ENCODE measurements around the gene NFIC.
A peak's percentile ranks its signal among the peaks of the same experiment; 100 is the strongest.
"Not testable (repeated sequence)": the region's sequence is repeated elsewhere in the genome, so short reads cannot be mapped to it uniquely, and the experiment has no call there.

NFIC gene

DNA sequence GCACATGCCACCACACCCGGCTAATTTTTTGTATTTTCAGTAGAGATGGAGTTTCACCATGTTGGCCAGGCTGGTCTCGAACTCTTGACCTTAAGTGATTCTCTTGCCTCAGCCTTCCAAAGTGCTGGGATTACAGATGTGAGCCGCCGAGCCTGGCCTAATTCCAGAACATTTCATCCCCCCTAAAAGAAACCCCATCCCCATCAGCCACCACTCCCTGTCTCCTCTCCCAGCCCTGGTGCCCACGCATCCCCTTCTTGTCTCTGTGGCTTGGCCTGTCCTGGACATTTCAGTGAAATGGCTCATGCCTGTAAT is 63.9 kb downstream of the NFIC start:
- DNase-seq, result not testable (repeated sequence)

DNA sequence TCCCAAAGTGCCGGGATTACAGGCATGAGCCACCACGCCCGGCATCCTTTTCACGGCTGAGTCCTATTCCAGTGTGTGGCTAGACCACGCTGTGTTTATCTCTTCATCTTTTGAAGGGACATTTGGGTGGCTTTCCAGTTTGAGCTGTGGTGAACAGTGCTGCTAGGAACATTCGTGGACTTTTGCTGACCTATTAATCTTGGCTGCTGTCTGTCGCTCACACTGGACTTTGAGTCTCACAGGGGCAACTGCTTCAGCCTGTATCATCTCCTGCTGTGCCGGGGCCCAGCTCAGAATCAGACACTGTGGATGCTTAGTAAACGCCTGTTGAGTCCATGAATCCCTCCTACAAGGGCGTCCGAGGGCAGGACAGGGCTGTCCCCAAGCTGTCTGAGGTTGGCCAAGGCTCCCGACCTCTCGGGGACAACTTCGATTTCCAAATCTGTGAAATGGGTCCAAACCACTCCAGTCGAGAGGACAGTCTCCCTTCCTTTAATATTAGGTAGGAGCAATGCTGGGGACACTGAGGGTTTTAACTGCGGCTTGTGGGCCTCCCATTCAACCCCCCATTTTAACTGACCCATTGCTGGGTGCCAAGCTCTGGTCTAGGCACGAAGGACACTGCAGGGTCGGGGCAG is 65.5 kb downstream of the NFIC start:
- DNase-seq, result no peak

DNA sequence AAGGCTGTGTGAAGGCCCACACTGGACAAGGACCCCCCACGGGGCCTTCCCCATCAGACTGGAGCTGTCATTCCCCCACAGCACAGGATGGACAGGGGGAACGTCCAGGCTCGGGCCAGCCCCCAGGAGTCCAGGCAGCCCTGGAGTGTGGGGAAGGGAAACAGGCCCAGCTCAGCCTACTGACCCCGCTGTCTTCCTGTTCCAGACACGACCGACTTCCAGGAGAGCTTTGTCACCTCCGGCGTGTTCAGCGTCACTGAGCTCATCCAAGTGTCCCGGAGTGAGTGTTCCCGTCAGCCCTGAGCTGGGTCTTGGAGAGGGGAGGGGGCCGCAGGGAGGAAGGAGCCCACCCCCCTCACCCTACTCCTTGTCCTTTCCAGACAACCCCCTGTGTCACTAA is 66.9 kb downstream of the NFIC start:
- no peak for DNase-seq

- DNase-seq, result no peak
Observed at GRCh38 chr19:3433805-3434540, 67.6 kb downstream of the NFIC start.

DNA sequence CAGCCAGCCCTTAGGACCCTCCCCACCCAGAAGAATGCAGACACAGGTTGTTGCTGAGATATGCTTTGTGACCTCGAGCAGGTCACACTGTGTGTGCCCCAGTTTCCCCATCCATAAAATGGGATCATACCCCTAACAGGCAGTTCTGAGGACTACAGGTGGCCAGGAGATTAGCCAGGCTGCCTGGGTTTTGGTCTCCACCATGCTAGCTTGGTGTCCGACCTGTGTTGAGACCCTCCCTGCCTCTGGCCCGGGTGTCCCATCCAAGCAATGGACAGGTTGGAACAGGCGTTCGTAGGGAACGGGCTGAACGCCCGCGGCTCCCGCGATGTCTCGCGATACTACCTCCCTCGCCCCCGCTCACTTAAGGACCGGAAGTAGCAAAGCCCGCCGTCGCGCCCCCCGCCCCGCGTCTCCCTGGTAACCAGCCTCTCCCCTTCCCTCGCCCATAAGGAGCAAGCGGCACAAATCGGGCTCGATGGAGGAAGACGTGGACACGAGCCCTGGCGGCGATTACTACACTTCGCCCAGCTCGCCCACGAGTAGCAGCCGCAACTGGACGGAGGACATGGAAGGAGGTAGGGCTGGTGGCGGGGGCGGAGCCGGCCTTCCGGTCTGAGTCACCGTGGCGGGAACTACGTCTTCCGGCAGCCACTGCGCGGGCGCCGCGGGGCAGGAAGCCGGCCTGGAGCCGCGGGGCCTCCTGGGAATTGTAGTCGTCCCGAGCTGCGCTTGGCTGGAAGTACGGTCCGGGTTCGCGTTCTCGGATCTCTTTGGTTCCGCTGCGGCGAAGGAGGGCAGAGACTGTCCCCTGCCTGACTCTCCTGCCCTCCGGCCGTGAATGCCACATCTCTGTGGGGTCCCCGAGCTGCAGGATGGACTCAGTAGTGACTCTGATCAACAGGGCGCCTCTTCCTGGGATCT is 68.5 kb downstream of the NFIC start:
- DNase-seq, result peak; percentile 74

GRCh38 chr19:3440082-3440481 is 73.7 kb downstream of the NFIC start:
- no peak for DNase-seq

- no peak for DNase-seq
Observed at GRCh38 chr19:3441089-3441985, 75.0 kb downstream of the NFIC start.

DNA sequence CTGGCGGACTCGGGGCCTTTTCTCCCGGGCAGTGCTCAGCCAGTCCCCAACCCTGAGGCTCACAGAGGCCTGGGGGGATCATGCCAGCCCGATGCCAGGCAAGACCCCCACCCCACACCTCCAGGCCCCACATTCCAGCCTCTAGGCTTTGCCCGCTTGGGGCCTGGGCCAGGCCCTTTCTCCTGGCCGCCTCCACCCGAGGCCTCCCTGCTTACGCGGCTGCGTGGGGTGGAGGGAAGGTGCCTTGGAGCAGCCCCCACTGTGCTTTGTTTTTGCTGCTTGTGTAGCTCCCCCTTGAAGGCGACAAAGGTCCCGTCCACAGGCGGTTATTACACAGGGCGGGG is 75.6 kb downstream of the NFIC start:
- no peak for DNase-seq

- no peak for DNase-seq
Observed at GRCh38 chr19:3442487-3443071, 76.2 kb downstream of the NFIC start.

- no peak for DNase-seq
Observed at GRCh38 chr19:3443840-3444694, 77.7 kb downstream of the NFIC start.

DNA sequence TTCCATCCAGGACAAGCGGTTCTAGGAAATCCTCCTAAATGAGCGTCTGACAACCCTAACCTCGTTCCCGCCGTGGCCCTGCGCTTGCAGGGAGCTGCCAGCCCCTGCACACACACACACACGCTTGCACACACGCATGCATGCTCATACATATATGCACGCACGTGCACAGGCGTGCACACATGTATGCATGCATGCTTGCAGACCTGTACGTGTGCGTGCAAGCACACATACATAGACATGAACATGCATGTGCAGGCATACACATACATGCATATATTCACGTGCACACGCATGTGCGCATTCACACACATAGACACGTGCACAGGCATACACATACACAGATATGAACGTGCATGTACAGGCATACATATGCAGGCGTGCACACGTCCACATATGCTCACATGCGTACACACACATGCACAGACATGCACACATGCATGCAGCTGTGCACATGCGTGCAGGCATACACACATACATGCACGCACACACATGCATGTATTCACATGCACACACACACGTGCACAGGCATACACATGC is 78.4 kb downstream of the NFIC start:
- DNase-seq, result no peak

DNA sequence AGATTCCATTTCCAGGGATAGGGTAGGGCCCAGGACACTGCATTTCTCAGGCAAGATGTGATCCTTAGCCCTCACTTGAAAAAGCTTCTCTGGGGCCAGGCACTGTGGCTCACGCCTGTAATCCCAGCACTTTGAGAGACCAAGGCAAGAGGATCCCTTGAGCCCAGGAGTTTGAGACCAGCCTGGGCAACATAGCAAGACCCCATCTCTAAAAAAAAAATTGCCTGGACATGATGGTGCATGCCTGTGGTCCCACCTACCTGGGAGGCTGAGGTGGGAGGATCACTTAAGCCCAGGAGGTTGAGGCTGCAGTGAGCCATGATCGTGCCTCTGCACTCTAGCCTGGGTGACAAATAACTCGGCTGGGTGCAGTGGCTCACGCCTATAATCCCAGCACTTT is 80.3 kb downstream of the NFIC start:
- DNase-seq, result not testable (repeated sequence)

DNA sequence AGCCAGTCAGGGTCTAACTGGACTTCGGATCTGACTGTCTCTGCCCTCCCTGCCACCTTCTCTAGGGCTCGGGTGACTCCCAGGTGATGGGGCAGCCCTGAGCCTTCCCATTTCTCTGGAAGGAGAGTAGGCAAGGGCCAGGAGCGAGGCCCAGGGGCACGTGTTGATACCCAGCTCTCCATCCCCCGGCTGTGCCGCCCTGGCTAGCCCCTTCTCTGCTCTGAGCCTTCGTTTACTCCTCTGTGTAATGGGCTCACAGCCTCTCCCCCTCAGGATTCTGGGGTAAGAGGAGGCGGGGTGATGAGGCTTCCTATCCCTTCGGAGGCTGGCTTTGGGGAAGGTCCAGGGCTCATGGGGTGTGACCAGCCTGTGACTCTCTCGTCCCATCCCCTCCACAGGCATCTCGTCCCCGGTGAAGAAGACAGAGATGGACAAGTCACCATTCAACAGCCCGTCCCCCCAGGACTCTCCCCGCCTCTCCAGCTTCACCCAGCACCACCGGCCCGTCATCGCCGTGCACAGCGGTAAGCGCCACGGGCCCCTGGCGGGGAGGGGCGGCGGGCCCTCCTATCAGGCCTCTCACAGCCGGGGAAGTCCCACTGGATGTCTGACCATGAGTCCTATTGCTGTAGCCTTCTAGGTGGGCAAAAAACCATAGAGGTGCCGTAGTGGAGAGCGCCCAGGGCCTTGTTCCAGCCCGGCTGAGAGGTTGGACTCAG is 82.4 kb downstream of the NFIC start:
- no peak for DNase-seq

DNA sequence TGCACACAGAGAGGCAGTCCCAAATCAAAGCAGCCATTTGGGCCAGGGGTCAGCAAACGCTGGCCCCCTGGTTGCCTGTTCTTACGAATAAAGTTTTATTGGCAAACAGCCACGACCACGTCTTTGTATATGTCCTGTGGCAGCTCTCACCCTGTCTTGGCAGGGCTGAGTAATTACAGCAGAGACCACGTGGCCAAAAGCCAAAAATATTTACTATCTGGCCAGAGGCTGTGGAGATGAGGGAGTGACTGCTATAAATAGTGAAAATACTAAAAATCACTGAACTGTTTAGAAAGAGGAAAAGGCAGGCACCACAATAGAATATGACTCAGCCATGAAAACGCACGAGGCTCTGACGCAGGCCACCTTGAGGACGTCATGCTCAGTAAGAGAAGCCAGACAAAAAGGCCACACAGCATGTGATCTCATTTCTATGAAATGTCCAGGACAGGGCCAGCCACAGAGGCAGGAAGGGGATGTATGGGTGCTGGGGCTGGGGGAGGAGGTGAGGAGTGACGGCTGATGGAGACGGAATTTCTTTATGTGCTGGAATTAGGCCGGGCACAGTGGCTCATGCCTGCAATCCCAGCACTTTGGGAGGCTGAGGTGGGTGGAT is 84.5 kb downstream of the NFIC start:
- no peak for DNase-seq

- DNase-seq, result no peak
Observed at GRCh38 chr19:3451451-3451866, 85.1 kb downstream of the NFIC start.

GRCh38 chr19:3452171-3452941 is 86.0 kb downstream of the NFIC start:
- no peak for DNase-seq

- not testable (repeated sequence) for DNase-seq
Observed at GRCh38 chr19:3452942-3453214, 86.5 kb downstream of the NFIC start.

GRCh38 chr19:3453840-3454239 is 87.5 kb downstream of the NFIC start:
- no peak for DNase-seq

GRCh38 chr19:3454656-3455392 is 88.4 kb downstream of the NFIC start:
- DNase-seq, result no peak

All from cortex of kidney (tissue), 1 donor.